SK-N-SH (cell line): ENCODE data around the gene AIF1. TPM values are rescaled to one million over a fixed set of nuclear protein-coding genes. Genes with fewer than 3 reads are reported as not detected.

Experiments used
- CTCF ChIA-PET: fragments of 300-600, 350-600 bp; formaldehyde crosslinking; extraction: SDS; loops from one replicate; lab custom pipeline; 2021; lab: Yijun Ruan, JAX
- POLR2A ChIA-PET: fragments of 350-600 bp; sonication (Branson Sonifier 250); formaldehyde crosslinking; extraction: SDS; loops from one replicate; lab custom pipeline; 2020; ENCODE audit warnings: antibody characterized with exemption, inconsistent platforms; lab: Yijun Ruan, JAX
- DNase-seq: peaks from one replicate; pipeline ENCODE4 v3.0.0; 2012
- H2AFZ ChIP-seq: fragments of 200-600 bp; sonication (generic); 2 replicates; pipeline ENCODE4 v1.8.1; 2016; ENCODE audit warnings: antibody characterized with exemption, mild to moderate bottlenecking, low read depth
- H3F3A ChIP-seq: fragments of 200-600 bp; sonication (generic); replicated peaks from 2 replicates; pipeline ENCODE3; 2016; ENCODE audit warnings: antibody characterized with exemption, mild to moderate bottlenecking; ENCODE audit not compliant: insufficient read depth
- H3K27ac ChIP-seq, 2 experiments: fragments of 200-500 bp in 1 of 2; fragments of 200-600 bp in 1 of 2; sonication (Bioruptor generic) in 1 of 2; sonication (generic), shearing (Covaris generic) in 1 of 2; 2 replicates each; pipeline versions ENCODE4 v1.5.1 to v1.6.1; 2014 to 2016; ENCODE audit warnings: low read depth in 2 of 2, inconsistent platforms in 1 of 2, low read length in 1 of 2, mild to moderate bottlenecking in 1 of 2, mixed read lengths in 1 of 2
- H3K27me3 ChIP-seq: fragments of 200-600 bp; sonication (generic), shearing (Covaris generic); 2 replicates; pipeline ENCODE4 v1.6.1; 2016; ENCODE audit warnings: mixed run types; ENCODE audit not compliant: insufficient read depth
- H3K36me3 ChIP-seq, 2 experiments: fragments of 200-500 bp in 1 of 2; fragments of 200-600 bp in 1 of 2; sonication (Bioruptor generic) in 1 of 2; sonication (generic) in 1 of 2; replicated peaks in 1 of 2; 2 replicates each; pipeline versions ENCODE3 to v1.5.1; 2014 to 2016; ENCODE audit warnings: low read length in 1 of 2, mild to moderate bottlenecking in 1 of 2; ENCODE audit not compliant: insufficient read depth in 2 of 2, control insufficient read depth in 1 of 2
- H3K4me1 ChIP-seq, 2 experiments: fragments of 200-500 bp in 1 of 2; fragments of 200-600 bp in 1 of 2; sonication (Bioruptor generic) in 1 of 2; sonication (generic), shearing (Covaris generic) in 1 of 2; 2 replicates each; pipeline versions ENCODE4 v1.5.1 to v1.6.1; 2014 to 2016; ENCODE audit warnings: low read depth in 1 of 2, low read length in 1 of 2, mixed run types in 1 of 2; ENCODE audit not compliant: insufficient read depth in 2 of 2, control insufficient read depth in 1 of 2
- H3K4me2 ChIP-seq: fragments of 200-600 bp; sonication (generic), shearing (Covaris generic); 2 replicates; pipeline ENCODE4 v1.6.1; 2017; ENCODE audit warnings: mixed run types
- H3K4me3 ChIP-seq, 2 experiments: fragments of 200-500 bp in 1 of 2; fragments of 200-600 bp in 1 of 2; sonication (Bioruptor generic) in 1 of 2; sonication (generic), shearing (Covaris generic) in 1 of 2; 2 replicates each; pipeline versions ENCODE4 v1.5.1 to v1.8.1; 2014 to 2016; ENCODE audit warnings: low read depth in 2 of 2, inconsistent platforms in 1 of 2, low read length in 1 of 2, mild to moderate bottlenecking in 1 of 2, mixed read lengths in 1 of 2, moderate library complexity in 1 of 2
- H3K79me2 ChIP-seq: fragments of 200-600 bp; sonication (generic); 2 replicates; pipeline ENCODE4 v1.8.1; 2017; ENCODE audit warnings: mild to moderate bottlenecking; ENCODE audit not compliant: insufficient read depth
- H3K9ac ChIP-seq: fragments of 200-600 bp; sonication (generic); 2 replicates; pipeline ENCODE4 v1.6.1; 2017; ENCODE audit warnings: mixed run types
- H3K9me2 ChIP-seq: fragments of 200-600 bp; sonication (generic); 2 replicates; pipeline ENCODE4 v1.6.1; 2017; ENCODE audit warnings: mixed run types
- H3K9me3 ChIP-seq: fragments of 200-600 bp; sonication (generic); 2 replicates; pipeline ENCODE4 v1.6.1; 2017; ENCODE audit warnings: mixed run types, mild to moderate bottlenecking, moderate library complexity
- H4K20me1 ChIP-seq: fragments of 200-600 bp; sonication (generic); 2 replicates; pipeline ENCODE4 v1.6.1; 2017; ENCODE audit warnings: mild to moderate bottlenecking, mixed run types; ENCODE audit not compliant: insufficient read depth
- CHD2 ChIP-seq: fragments of 150-350 bp; IDR thresholded peaks from 2 replicates; pipeline ENCODE4 v1.6.1; 2018; ENCODE audit warnings: low read length; ENCODE audit not compliant: partially characterized antibody
- ELF1 ChIP-seq: IDR thresholded peaks from 2 replicates; pipeline ENCODE4 v1.4.0; 2012
- FOSL2 ChIP-seq: IDR thresholded peaks from 2 replicates; pipeline ENCODE4 v1.4.0; 2012; ENCODE audit warnings: low read depth, mild to moderate bottlenecking, moderate library complexity, borderline replicate concordance
- IRF3 ChIP-seq: fragments of 150-350 bp; IDR thresholded peaks from 2 replicates; pipeline ENCODE4 v1.6.1; 2016; ENCODE audit warnings: mild to moderate bottlenecking, low read depth, low read length
- MAX ChIP-seq: IDR thresholded peaks from 2 replicates; pipeline ENCODE4 v1.4.0; 2012; ENCODE audit warnings: low read depth
- NRF1 ChIP-seq: IDR thresholded peaks from 2 replicates; pipeline ENCODE4 v1.6.1; 2012; ENCODE audit warnings: low read depth, mild to moderate bottlenecking, low read length
- PBX3 ChIP-seq: IDR thresholded peaks from 2 replicates; pipeline ENCODE4; 2012
- POLR2AphosphoS5 ChIP-seq: IDR thresholded peaks from 2 replicates; pipeline ENCODE4 v1.6.1; 2012; ENCODE audit warnings: low read depth, low read length
- RFX5 ChIP-seq: IDR thresholded peaks from 2 replicates; pipeline ENCODE4 v1.6.1; 2012; ENCODE audit warnings: mild to moderate bottlenecking, improper control_type of control experiment, low read length
- SIN3A ChIP-seq: IDR thresholded peaks from 2 replicates; pipeline ENCODE4 v1.6.1; 2012; ENCODE audit warnings: low read depth, mild to moderate bottlenecking, low read length, moderate library complexity, borderline replicate concordance
- SMC3 ChIP-seq: IDR thresholded peaks from 2 replicates; pipeline ENCODE4 v1.6.1; 2012; ENCODE audit warnings: low read depth, low read length, improper control_type of control experiment
- TAF1 ChIP-seq: IDR thresholded peaks from 2 replicates; pipeline ENCODE4 v1.6.1; 2012; ENCODE audit warnings: low read depth, mild to moderate bottlenecking, low read length, moderate library complexity, borderline replicate concordance
- TEAD4 ChIP-seq: IDR thresholded peaks from 2 replicates; pipeline ENCODE4 v1.4.0; 2012; ENCODE audit warnings: mild to moderate bottlenecking, borderline replicate concordance; ENCODE audit not compliant: insufficient read depth
- WGBS: methylation state at CpG from one replicate; pipeline ENCODE4 v1.1.6; 2017; ENCODE audit warnings: low lambda C conversion rate; 5-methylcytosine and 5-hydroxymethylcytosine counted together
- polyA plus RNA-seq, 3 experiments: library from polyadenylated mRNA; depleted of rRNA; stranded (reverse); fragments of >200 nt; gene quantifications; 2 replicates each; pipeline ENCODE4 v1.2.3, GENCODE V29; 2012

Gene AIF1
- polyA plus RNA-seq, 1 of the 3 experiments (the other 2 are of a cell fraction) = not detected

- H3K9me2 ChIP-seq = no peaks in the 10 kb centered on the region
- ChIA-PET CTCF (interaction anchor here (1.0 kb wide), 2 partner anchors 22 to 73 kb away, joined by 3 to 4 read pairs; partner anchors contain the start of gene ATP6V1G2), POLR2A (interaction anchor here (0.8 to 4.0 kb wide), 4 partner anchors 9 to 79 kb away, joined by 3 to 18 read pairs (median 5); partner anchors contain the start of genes BAG6 and DDX39B)
- peaks cover 16% of the 10 kb centered on the region for H3F3A ChIP-seq
- H3K79me2 ChIP-seq = peaks cover 44% of the 10 kb centered on the region
- H3K9me3 ChIP-seq = no peaks in the 10 kb centered on the region
- peak overlapping the region; percentile 99 for H3K27ac ChIP-seq
- peak overlapping the region; percentile 68 to 75 for H3K4me3 ChIP-seq
- H3K36me3 ChIP-seq = peaks cover 25 to 35% of the 10 kb centered on the region in 2 experiments
- H3K4me2 ChIP-seq = peak overlapping the region; percentile 77
- H4K20me1 ChIP-seq = peaks cover 28% of the 10 kb centered on the region
- TF ChIP-seq ELF1 = peak; percentile 22
- TF ChIP-seq IRF3 = no peak
- TF ChIP-seq TAF1 = peak; percentile 43; the same call in 1 of the 2 replicates
- no peak for TF ChIP-seq FOSL2
- peak; percentile 26 for TF ChIP-seq CHD2
- peak; percentile 47; the same call in 1 of the 2 replicates for TF ChIP-seq NRF1
- peak; percentile 25; the same call in 1 of the 2 replicates for TF ChIP-seq PBX3
- TF ChIP-seq POLR2AphosphoS5 = peak; percentile 79
- TF ChIP-seq TEAD4 = 0 out of 2 replicates have a peak, but pooled peaks have one; percentile 2
- no peak for TF ChIP-seq SMC3
- peak; percentile 87 for TF ChIP-seq RFX5
- TF ChIP-seq MAX = peak; percentile 96
- no peak for TF ChIP-seq SIN3A
- peak overlapping the region; percentile 87 for H2AFZ ChIP-seq
- 1% methylated on average over 49 of the region's 50 CpGs for WGBS
- peak; percentile 96 for DNase-seq
- H3K4me1 ChIP-seq = peaks cover 10 to 11% of the 10 kb centered on the region in 2 experiments
- H3K9ac ChIP-seq = peak overlapping the region; percentile 93
- H3K27me3 ChIP-seq = no peaks in the 10 kb centered on the region
Measured at GRCh38 chr6:31619805-31620585, 5.0 kb downstream of the AIF1 start.
